Astrocyte of the spinal cord (primary cell): ENCODE results near the gene PKNOX1.

Experiments
- DNase-seq: peaks from one replicate; pipeline ENCODE4 v3.0.0; 2011; ENCODE audit warnings: low read depth, low spot score
- H3K4me3 ChIP-seq: 2 replicates; pipeline ENCODE4 v1.5.1; 2011; ENCODE audit warnings: low read depth, mild to moderate bottlenecking, low read length, moderate library complexity
- CTCF ChIP-seq: IDR thresholded peaks from 2 replicates; pipeline ENCODE4 v1.5.1; 2012; ENCODE audit warnings: low read depth, mild to moderate bottlenecking, low read length, inconsistent platforms
- in situ Hi-C: cut with HindIII; loops from 2 replicates; pipeline ENCODE4 v1.10.0; 2017; ENCODE audit warnings: low sequenced_read_pairs

Gene PKNOX1

GRCh38 chr21:43012596-43012995, 38.2 kb downstream of the PKNOX1 start:
- no peak for TF ChIP-seq CTCF
- peak; percentile 20 for DNase-seq
- in situ Hi-C loops: no loop called here
- no peak overlapping the region for H3K4me3 ChIP-seq

GRCh38 chr21:43015906-43016540, 41.7 kb downstream of the PKNOX1 start:
- H3K4me3 ChIP-seq: no peak overlapping the region
- in situ Hi-C loops: no loop called here
- no peak for DNase-seq
- no peak for TF ChIP-seq CTCF

- no peak for TF ChIP-seq CTCF
- no peak for DNase-seq
- in situ Hi-C loops: no loop called here
- no peak overlapping the region for H3K4me3 ChIP-seq
These were observed 42.4 kb downstream of the PKNOX1 start for GRCh38 chr21:43016728-43017127.

GRCh38 chr21:43018519-43018918, 44.2 kb downstream of the PKNOX1 start:
- H3K4me3 ChIP-seq: no peak overlapping the region
- in situ Hi-C loops: no loop called here
- no peak for TF ChIP-seq CTCF
- DNase-seq: no peak

GRCh38 chr21:43020177-43020576, 45.8 kb downstream of the PKNOX1 start:
- TF ChIP-seq CTCF: no peak
- no peak for DNase-seq
- in situ Hi-C loops: no loop called here
- no peak overlapping the region for H3K4me3 ChIP-seq

- no peak overlapping the region for H3K4me3 ChIP-seq
- in situ Hi-C loops: no loop called here
- no peak for DNase-seq
- no peak for TF ChIP-seq CTCF
These were observed 46.4 kb downstream of the PKNOX1 start for GRCh38 chr21:43020771-43021170.

- H3K4me3 ChIP-seq: no peak overlapping the region
- no peak for DNase-seq
- in situ Hi-C loops: no loop called here
- no peak for TF ChIP-seq CTCF
These were observed 46.8 kb downstream of the PKNOX1 start for GRCh38 chr21:43021191-43021590.
